Measurements from ENCODE around the gene FUZ. TPM values are rescaled to one million over a fixed set of nuclear protein-coding genes. Genes with fewer than 3 reads are reported as not detected.

FUZ gene
- total RNA-seq, 2 donors from 2014 or later = 7.4 to 14.9 TPM

DNA sequence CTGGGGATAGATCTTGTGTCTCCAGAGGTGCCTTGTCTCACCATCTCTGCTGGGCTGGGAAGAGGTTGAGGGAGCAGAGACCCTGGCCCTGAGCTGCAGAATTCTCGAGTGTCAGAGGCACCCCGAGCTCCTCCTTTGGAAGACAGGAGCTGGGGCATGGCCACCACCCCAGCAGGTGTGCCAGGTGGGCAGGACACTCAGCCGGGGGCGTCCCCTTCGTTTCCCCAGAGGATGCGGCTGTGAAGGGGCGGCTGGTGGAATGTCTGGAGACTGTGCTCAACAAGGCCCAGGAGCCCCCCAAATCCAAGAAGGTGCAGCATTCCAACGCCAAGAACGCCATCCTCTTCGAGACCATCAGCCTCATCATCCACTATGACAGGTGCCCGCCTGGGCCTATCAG is 14.5 kb downstream of the FUZ start:
- Histone ChIP-seq H3K4me1 (no peaks in the 10 kb centered on the region), H3K4me3 (no peak overlapping the region), H3K36me3 (peaks cover 9% of the 10 kb centered on the region), H3K9me3 (no peaks in the 10 kb centered on the region), H3K9ac (ENCODE audit: low read depth in 2 of 2, low read length in 2 of 2) (no peak overlapping the region), H3K27ac (no peak overlapping the region), H3K27me3 (no peaks in the 10 kb centered on the region)
- intact Hi-C loops (cut with DNase I) = no loop called here
- TF ChIP-seq, protein P1, sequence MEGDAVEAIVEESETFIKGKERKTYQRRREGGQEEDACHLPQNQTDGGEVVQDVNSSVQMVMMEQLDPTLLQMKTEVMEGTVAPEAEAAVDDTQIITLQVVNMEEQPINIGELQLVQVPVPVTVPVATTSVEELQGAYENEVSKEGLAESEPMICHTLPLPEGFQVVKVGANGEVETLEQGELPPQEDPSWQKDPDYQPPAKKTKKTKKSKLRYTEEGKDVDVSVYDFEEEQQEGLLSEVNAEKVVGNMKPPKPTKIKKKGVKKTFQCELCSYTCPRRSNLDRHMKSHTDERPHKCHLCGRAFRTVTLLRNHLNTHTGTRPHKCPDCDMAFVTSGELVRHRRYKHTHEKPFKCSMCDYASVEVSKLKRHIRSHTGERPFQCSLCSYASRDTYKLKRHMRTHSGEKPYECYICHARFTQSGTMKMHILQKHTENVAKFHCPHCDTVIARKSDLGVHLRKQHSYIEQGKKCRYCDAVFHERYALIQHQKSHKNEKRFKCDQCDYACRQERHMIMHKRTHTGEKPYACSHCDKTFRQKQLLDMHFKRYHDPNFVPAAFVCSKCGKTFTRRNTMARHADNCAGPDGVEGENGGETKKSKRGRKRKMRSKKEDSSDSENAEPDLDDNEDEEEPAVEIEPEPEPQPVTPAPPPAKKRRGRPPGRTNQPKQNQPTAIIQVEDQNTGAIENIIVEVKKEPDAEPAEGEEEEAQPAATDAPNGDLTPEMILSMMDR (IDR thresholded peaks at IDR 0.05) = no peak
- no peak for DNase-seq

DNA sequence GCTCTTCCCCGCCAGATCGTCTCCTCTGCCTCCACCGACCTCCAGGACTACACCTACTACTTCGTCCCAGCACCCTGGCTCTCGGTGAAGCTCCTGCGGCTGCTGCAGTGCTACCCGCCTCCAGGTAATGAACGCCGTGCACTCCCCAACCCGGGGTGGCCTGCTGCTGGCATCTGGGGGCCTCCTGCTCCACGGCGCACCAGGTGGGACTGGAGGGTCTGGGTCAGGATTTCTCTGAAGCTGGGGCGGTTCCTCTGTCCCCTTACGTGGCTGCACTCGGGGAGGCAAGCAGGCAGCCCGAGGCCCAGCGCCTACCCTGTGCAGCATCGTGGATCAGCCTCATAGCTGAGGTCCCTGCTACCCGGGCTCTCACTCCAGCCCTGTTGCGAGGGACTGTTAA is 17.5 kb downstream of the FUZ start:
- no peak overlapping the region for H3K27ac ChIP-seq
- H3K4me3 ChIP-seq = no peak overlapping the region
- intact Hi-C loops (cut with DNase I) = no loop called here
- DNase-seq = no peak
- H3K9ac ChIP-seq (ENCODE audit: low read depth in 2 of 2, low read length in 2 of 2) = no peak overlapping the region
- no peaks in the 10 kb centered on the region for H3K9me3 ChIP-seq
- no peaks in the 10 kb centered on the region for H3K27me3 ChIP-seq
- H3K4me1 ChIP-seq = no peaks in the 10 kb centered on the region
- TF ChIP-seq, protein P1 (IDR thresholded peaks at IDR 0.05) = no peak
- H3K36me3 ChIP-seq = peaks cover 13% of the 10 kb centered on the region

DNA sequence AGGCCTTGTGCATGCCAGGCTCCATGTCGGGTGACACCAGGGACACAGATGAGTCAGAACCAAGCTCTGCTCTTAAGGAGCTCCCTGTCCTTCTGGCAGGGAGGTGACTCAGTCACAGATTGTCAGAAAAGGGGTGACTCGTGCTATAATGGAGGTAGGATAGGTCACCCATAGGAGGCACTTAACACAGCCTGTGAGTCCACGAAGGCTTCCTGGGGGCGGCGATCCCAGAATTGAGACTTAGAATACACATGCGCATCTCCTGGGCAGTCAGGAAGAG is 19.6 kb downstream of the FUZ start:
- Histone ChIP-seq H3K27ac (no peak overlapping the region), H3K4me3 (no peak overlapping the region), H3K27me3 (no peaks in the 10 kb centered on the region), H3K9ac (ENCODE audit: low read depth in 2 of 2, low read length in 2 of 2) (no peak overlapping the region), H3K9me3 (no peaks in the 10 kb centered on the region), H3K36me3 (peaks cover 13% of the 10 kb centered on the region), H3K4me1 (no peaks in the 10 kb centered on the region)
- TF ChIP-seq, protein P1 (IDR thresholded peaks at IDR 0.05) = no peak
- no peak for DNase-seq
- intact Hi-C loops (cut with DNase I) = no loop called here

DNA sequence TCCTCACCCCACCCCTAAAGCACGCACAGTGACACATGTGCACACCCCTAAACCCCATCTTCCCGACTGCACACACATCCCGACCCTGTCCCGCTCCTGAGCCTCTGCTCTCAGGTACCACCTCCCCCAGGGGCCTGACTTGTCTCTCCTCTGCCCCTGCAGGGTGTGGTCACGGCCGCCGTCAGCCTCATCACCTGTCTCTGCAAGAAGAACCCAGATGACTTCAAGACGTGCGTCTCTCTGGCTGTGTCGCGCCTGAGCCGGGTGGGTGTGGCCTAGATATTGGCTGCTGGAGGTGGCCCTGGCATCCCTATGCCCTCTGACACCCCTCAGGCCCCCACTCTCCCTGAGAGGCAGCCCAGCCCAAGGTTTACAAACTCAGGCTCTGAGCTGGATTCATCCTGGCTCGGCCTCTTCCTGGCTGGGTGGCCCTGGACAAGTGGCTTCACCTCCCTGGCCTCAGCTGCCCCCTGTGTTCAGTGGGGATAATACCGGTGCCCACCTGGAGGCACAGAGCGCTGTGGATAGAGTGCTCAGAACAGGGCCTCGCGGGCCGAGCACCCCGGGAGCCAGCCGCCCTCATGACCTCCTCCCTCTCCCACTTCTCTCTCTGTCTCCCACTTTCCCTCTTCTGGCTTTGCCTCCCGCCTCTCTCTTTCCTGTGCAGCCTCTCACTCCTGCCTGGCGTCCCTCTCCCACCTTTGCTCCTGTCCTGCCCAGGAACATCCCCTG is 20.1 kb downstream of the FUZ start:
- Histone ChIP-seq H3K9ac (ENCODE audit: low read depth in 2 of 2, low read length in 2 of 2) (no peak overlapping the region), H3K27me3 (no peaks in the 10 kb centered on the region), H3K9me3 (no peaks in the 10 kb centered on the region), H3K4me3 (no peak overlapping the region), H3K4me1 (no peaks in the 10 kb centered on the region), H3K27ac (no peak overlapping the region), H3K36me3 (peaks cover 13% of the 10 kb centered on the region)
- TF ChIP-seq, protein P1 (IDR thresholded peaks at IDR 0.05) = no peak
- intact Hi-C loops (cut with DNase I) = no loop called here
- no peak for DNase-seq

DNA sequence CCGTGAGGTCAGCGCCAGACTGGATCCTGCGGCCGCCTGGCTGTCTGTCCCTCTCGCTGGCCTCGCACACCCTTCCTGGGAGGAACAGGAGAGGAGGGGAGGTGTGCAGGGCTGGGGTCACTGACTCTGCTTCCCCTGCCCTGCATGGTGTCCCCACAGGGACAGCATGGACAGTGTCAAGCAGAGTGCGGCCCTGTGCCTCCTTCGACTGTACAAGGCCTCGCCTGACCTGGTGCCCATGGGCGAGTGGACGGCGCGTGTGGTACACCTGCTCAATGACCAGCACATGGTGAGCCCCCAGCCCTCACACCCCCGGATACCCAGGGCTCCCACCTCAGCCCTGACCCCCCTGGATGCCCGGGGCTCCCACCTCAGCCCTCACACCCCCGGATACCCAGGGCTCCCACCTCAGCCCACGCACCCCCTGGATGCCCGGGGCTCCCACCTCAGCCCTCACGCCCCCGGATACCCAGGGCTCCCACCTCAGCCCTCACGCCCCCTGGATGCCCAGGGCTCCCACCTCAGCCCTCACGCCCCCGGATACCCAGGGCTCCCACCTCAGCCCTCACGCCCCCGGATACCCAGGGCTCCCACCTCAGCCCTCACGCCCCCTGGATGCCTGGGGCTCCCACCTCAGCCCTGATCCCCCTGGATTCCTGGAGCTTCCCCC is 21.2 kb downstream of the FUZ start:
- Histone ChIP-seq H3K9ac (ENCODE audit: low read depth in 2 of 2, low read length in 2 of 2) (no peak overlapping the region), H3K27me3 (no peaks in the 10 kb centered on the region), H3K4me3 (no peak overlapping the region), H3K36me3 (peaks cover 13% of the 10 kb centered on the region), H3K9me3 (no peaks in the 10 kb centered on the region), H3K27ac (no peak overlapping the region), H3K4me1 (no peaks in the 10 kb centered on the region)
- intact Hi-C loops (cut with DNase I) = no loop called here
- TF ChIP-seq, protein P1 (IDR thresholded peaks at IDR 0.05) = no peak
- no peak for DNase-seq

Data from colonic mucosa (tissue), 4 donors.